Measurements from ENCODE around the gene HSBP1L1. TPM values are rescaled to one million over a fixed set of nuclear protein-coding genes. Genes with fewer than 3 reads are reported as not detected.

The HSBP1L1 gene
- total and polyA plus RNA-seq, 2 of the 13 experiments (the other 11 are each of a cell fraction or from before 2014, with no cell fraction given) = 22.6 to 45.1 TPM

GRCh38 chr18:79985172-79985571 lies 20.7 kb downstream of the HSBP1L1 start (continued):
- no peak for TF ChIP-seq ZBTB39 (CRISPR knock-in tag; IDR thresholded peaks at IDR 0.05)
- no peak for TF ChIP-seq MAF1 (CRISPR knock-in tag; IDR thresholded peaks at IDR 0.05; ENCODE audit: borderline replicate concordance)
- no peak for TF ChIP-seq ZNF660 (CRISPR knock-in tag; IDR thresholded peaks at IDR 0.05; ENCODE audit: borderline replicate concordance, low read depth)
- TF ChIP-seq DDIT3 (CRISPR knock-in tag; IDR thresholded peaks at IDR 0.05) = no peak
- no peak for TF ChIP-seq RBFOX2 (IDR thresholded peaks at IDR 0.05; ENCODE audit: low read depth, low read length)
- TF ChIP-seq ZNF510 (CRISPR knock-in tag; IDR thresholded peaks at IDR 0.05; ENCODE audit: low read depth) = no peak
- TF ChIP-seq ZNF776 (CRISPR knock-in tag; IDR thresholded peaks at IDR 0.05) = no peak
- no peak for TF ChIP-seq BRD4 (CRISPR knock-in tag; IDR thresholded peaks at IDR 0.05)
- TF ChIP-seq ZNF615 (CRISPR knock-in tag; IDR thresholded peaks at IDR 0.05; ENCODE audit: borderline replicate concordance) = no peak
- no peak for TF ChIP-seq CC2D1A (CRISPR knock-in tag; IDR thresholded peaks at IDR 0.05)
- TF ChIP-seq PRDM10 (CRISPR knock-in tag; IDR thresholded peaks at IDR 0.05; ENCODE audit: low read depth) = no peak
- TF ChIP-seq MAFG (CRISPR knock-in tag; IDR thresholded peaks at IDR 0.05) = no peak
- TF ChIP-seq TFDP1 (CRISPR knock-in tag; IDR thresholded peaks at IDR 0.05; ENCODE audit: borderline replicate concordance) = peak; percentile 63; the same call in 1 of the 2 replicates
- no peak for TF ChIP-seq RFX1 (IDR thresholded peaks at IDR 0.05)
- no peak for TF ChIP-seq ZFP62 (CRISPR knock-in tag; IDR thresholded peaks at IDR 0.05)
- no peak for TF ChIP-seq MAZ (IDR thresholded peaks at IDR 0.05; ENCODE audit: borderline replicate concordance, low read depth, low read length)
- no peak for TF ChIP-seq MAZ (CRISPR knock-in tag; IDR thresholded peaks at IDR 0.05; ENCODE audit: low read depth)
- no peak for TF ChIP-seq ZBTB43 (CRISPR knock-in tag; conservative IDR thresholded peaks at IDR 0.05)
- no peak for TF ChIP-seq MTA3 (CRISPR knock-in tag; IDR thresholded peaks at IDR 0.05)
- no peak for TF ChIP-seq ZNF720 (CRISPR knock-in tag; IDR thresholded peaks at IDR 0.05)
- no peak for TF ChIP-seq HINFP (CRISPR knock-in tag; IDR thresholded peaks at IDR 0.05; ENCODE audit: low read depth)
- TF ChIP-seq GPN1 (CRISPR knock-in tag; IDR thresholded peaks at IDR 0.05; ENCODE audit: borderline replicate concordance) = no peak

All from HepG2 (cell line).